K562 treated with DMSO at 1 percent for 4 hours (cell line): ENCODE data around the gene ERICH3. TPM values are rescaled to one million over a fixed set of nuclear protein-coding genes. Genes with fewer than 3 reads are reported as not detected.

Experiments
- total RNA-seq: library from RNA; unstranded; fragments of 300-600 nt; gene quantifications from 2 replicates; pipeline ENCODE4 v1.2.3, GENCODE V29; 2022; ENCODE audit not compliant: insufficient read depth

Gene ERICH3
- total RNA-seq: not detected in 2 replicates

GRCh38 chr1:74673351-74674111 lies at the start of gene ERICH3:
TSS of gene ERICH3 (minus strand) at chr1:74673792. CDS start at chr1:74673519, 273 bp downstream.

Other genes starting within 250 kb of the ERICH3 start
- not detected in 2 replicates for gene LRRC53, start 161.2 kb downstream of the ERICH3 start, total RNA-seq
- gene CRYZ, start 59.3 kb upstream of the ERICH3 start, total RNA-seq: 36.1 and 43.1 TPM in 2 replicates
- gene TYW3, start 59.4 kb upstream of the ERICH3 start, total RNA-seq: 12.5 and 17.8 TPM in 2 replicates